ENCODE data around the gene DMXL1. TPM values are rescaled to one million over a fixed set of nuclear protein-coding genes. Genes with fewer than 3 reads are reported as not detected.

The DMXL1 gene
- 33.2 and 39.3 TPM in 2 replicates for total RNA-seq

DNA sequence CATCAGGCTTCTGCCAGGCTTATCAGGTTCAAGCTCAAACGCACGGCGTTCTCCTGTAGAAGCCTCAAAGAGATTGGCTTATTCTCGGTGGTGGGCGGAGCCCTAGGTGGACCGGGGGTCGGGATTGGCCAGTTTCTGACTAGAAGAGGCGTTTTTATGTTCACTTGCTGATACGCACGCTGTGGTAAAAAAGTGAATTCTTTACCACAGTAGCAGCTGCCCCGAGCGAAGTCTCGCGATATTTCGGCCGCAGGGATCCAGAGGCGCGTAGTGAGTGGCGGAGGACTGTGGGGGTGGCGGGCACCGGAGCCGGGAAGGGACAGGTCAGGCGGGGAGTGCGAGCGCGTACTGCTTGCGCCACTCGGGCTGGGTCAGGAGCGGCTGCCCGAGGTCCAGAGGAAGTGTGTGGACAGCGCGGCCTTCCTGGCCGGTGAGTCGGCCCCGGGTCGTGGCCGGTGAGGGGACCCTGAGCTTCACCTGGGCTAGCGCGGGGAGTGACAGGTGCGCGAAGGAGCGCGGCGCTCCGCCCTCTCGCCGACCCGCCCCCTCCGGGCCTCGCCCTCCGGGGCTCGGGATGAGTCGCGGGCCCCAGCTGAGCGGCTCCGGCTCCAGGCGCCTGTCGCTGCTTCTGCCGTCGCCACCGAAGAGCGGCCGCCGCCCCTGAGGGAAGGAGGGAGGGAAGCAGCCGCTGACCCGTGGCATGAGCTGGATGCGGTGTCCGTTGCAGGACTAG lies at the start of gene DMXL1:
Gene DMXL1 (plus strand): TSS at position 260 of the 733 bp plus-strand sequence. CDS start 483 bp downstream, outside the sequence.

Other genes with a start within 250 kb of the DMXL1 start
- gene DTWD2, start 82.5 kb upstream of the DMXL1 start, total RNA-seq, result 6.2 and 7.8 TPM in 2 replicates

All from nasal cavity respiratory epithelium epithelial cell of viscerocranial mucosa (primary cell).